Panc1 (cell line): Measurements from ENCODE around the gene SPRR5. TPM values are rescaled to one million over a fixed set of nuclear protein-coding genes. Genes with fewer than 3 reads are reported as not detected.

ENCODE experiments used
- ATAC-seq: fragments of 200-7000 bp; cut with Tn5 transposase; 2 replicates; pipeline ENCODE4 v1.9.1; 2020; ENCODE audit warnings: mild to moderate bottlenecking, moderate library complexity
- BruUV-seq: library from RNA; stranded (reverse); fragments of 400-500 nt; replicated peaks from 2 replicates; lab custom pipeline; 2021; lab: Mats Ljungman, UMichigan
- CTCF ChIA-PET: fragments of 300-600 bp; sonication (Branson Sonifier 250); formaldehyde crosslinking; loops from one replicate; lab custom pipeline; 2022; ENCODE audit warnings: antibody characterized with exemption; lab: Charles Lee
- POLR2A ChIA-PET: fragments of 300-600 bp; sonication (Branson Sonifier 250); formaldehyde crosslinking; loops from one replicate; lab custom pipeline; 2022; ENCODE audit warnings: antibody characterized with exemption; lab: Charles Lee
- DNase-seq: peaks from one replicate; pipeline ENCODE4 v3.0.0-alpha.2; 2010; ENCODE audit warnings: low read depth, low spot score
- H3K27ac ChIP-seq: 2 replicates; pipeline ENCODE4 v1.5.1; 2011; ENCODE audit warnings: mild to moderate bottlenecking, low read length, inconsistent platforms
- H3K27me3 ChIP-seq: fragments of 200-500 bp; sonication (Bioruptor generic); 2 replicates; pipeline ENCODE4 v1.6.0; 2014; ENCODE audit warnings: low read length, inconsistent platforms; ENCODE audit not compliant: control insufficient read depth, insufficient read depth
- H3K36me3 ChIP-seq: fragments of 200-500 bp; sonication (Bioruptor generic); 2 replicates; pipeline ENCODE4 v1.5.1; 2014; ENCODE audit warnings: inconsistent platforms, mild to moderate bottlenecking, low read length, moderate library complexity; ENCODE audit not compliant: control insufficient read depth, insufficient read depth
- H3K4me1 ChIP-seq: 2 replicates; pipeline ENCODE4 v1.5.1; 2011; ENCODE audit warnings: inconsistent platforms, mild to moderate bottlenecking, low read length, moderate library complexity; ENCODE audit not compliant: control insufficient read depth, insufficient read depth
- H3K4me3 ChIP-seq, 2 experiments: 2 replicates each; pipeline ENCODE4 v1.5.1; 2011 to 2012; ENCODE audit warnings: low read depth in 2 of 2, low read length in 2 of 2, mild to moderate bottlenecking in 2 of 2, inconsistent platforms in 1 of 2, moderate library complexity in 1 of 2
- H3K9me3 ChIP-seq: fragments of 200-500 bp; sonication (Bioruptor generic); 2 replicates; pipeline ENCODE4 v1.5.1; 2014; ENCODE audit warnings: low read depth, mild to moderate bottlenecking, inconsistent platforms, low read length, moderate library complexity; ENCODE audit not compliant: control insufficient read depth, insufficient read depth
- CTCF ChIP-seq: fragments of 450-650 bp; IDR thresholded peaks from 2 replicates; pipeline ENCODE4 v1.5.1; 2017; ENCODE audit warnings: mild to moderate bottlenecking
- POLR2AphosphoS5 ChIP-seq: IDR thresholded peaks from 2 replicates; pipeline ENCODE4 v1.6.1; 2012; ENCODE audit warnings: mild to moderate bottlenecking, low read depth, low read length, moderate library complexity
- REST ChIP-seq, 2 experiments: IDR thresholded peaks; 2 replicates each; pipeline ENCODE4 v1.6.1; 2011 to 2012; ENCODE audit warnings: low read depth in 2 of 2, control low read depth in 1 of 2, low read length in 1 of 2, mild to moderate bottlenecking in 1 of 2, moderate library complexity in 1 of 2; ENCODE audit not compliant: insufficient read depth in 1 of 2
- SIN3A ChIP-seq: IDR thresholded peaks from 2 replicates; pipeline ENCODE4 v1.6.1; 2012; ENCODE audit warnings: low read depth, mild to moderate bottlenecking, low read length, moderate library complexity, borderline replicate concordance; ENCODE audit not compliant: insufficient read depth
- TCF7L2 ChIP-seq: IDR thresholded peaks from 2 replicates; pipeline ENCODE4 v1.6.1; 2011; ENCODE audit warnings: mild to moderate bottlenecking, low read depth, low read length, inconsistent platforms
- in situ Hi-C: cut with HindIII; loops from 2 replicates; pipeline ENCODE4 v1.10.0; 2016; ENCODE audit warnings: low sequenced_read_pairs, low pct_unique_long_range_greater_than_20kb
- intact Hi-C: fragments of 100-400 bp; cut with micrococcal nuclease; formaldehyde crosslinking; loops from one replicate; pipeline ENCODE4 v1.10.0; 2022; ENCODE audit not compliant: unreplicated experiment
- total RNA-seq: library from RNA; stranded (reverse); gene quantifications from one replicate; pipeline ENCODE4 v1.2.1, GENCODE V29; 2021; ENCODE audit not compliant: unreplicated experiment

SPRR5 gene
- total RNA-seq, 1 experiment from 2014 or later: not detected

GRCh38 chr1:152957561-152957960 lies 10.6 kb downstream of the SPRR5 start:
- H3K4me3 ChIP-seq: no peak overlapping the region
- H3K9me3 ChIP-seq: no peaks in the 10 kb centered on the region
- no TSS peak for BruUV-seq
- ATAC-seq (no peak), DNase-seq (no peak)
- H3K27ac ChIP-seq: no peak overlapping the region
- H3K4me1 ChIP-seq: no peaks in the 10 kb centered on the region
- in situ Hi-C loops: no loop called here
- intact Hi-C loops: no loop called here
- ChIA-PET POLR2A (no interaction called here), CTCF (no interaction called here)
- no peaks in the 10 kb centered on the region for H3K36me3 ChIP-seq
- no peaks in the 10 kb centered on the region; the same call in 1 of the 2 replicates for H3K27me3 ChIP-seq
- TF ChIP-seq POLR2AphosphoS5: no peak
- no peak for TF ChIP-seq SIN3A
- TF ChIP-seq CTCF: no peak
- no peak for TF ChIP-seq TCF7L2
- no peak for TF ChIP-seq REST (IDR thresholded peaks at IDR 0.05; ENCODE audit: insufficient read depth in 1 of 2, low read depth in 2 of 2, low read length in 1 of 2)

GRCh38 chr1:152959273-152959672 lies 12.3 kb downstream of the SPRR5 start:
- CTCF ChIA-PET: no interaction called here
- no peak for ATAC-seq
- no peak for TF ChIP-seq CTCF
- Histone ChIP-seq H3K27ac (no peak overlapping the region), H3K9me3 (no peaks in the 10 kb centered on the region), H3K27me3 (no peaks in the 10 kb centered on the region; the same call in 1 of the 2 replicates), H3K4me1 (no peaks in the 10 kb centered on the region), H3K4me3 (no peak overlapping the region), H3K36me3 (no peaks in the 10 kb centered on the region)
- intact Hi-C loops (no loop called here), in situ Hi-C loops (no loop called here)
- POLR2A ChIA-PET: no interaction called here
- DNase-seq: no peak
- BruUV-seq: no TSS peak
